Osteocyte (in vitro differentiated cells): Measurements from ENCODE around the gene VEPH1. TPM values are rescaled to one million over a fixed set of nuclear protein-coding genes. Genes with fewer than 3 reads are reported as not detected.

Experiments
- DNase-seq: peaks from one replicate; pipeline ENCODE4 v3.0.0; 2021; ENCODE audit warnings: mixed read lengths; ENCODE audit not compliant: unreplicated experiment; ENCODE audit errors: extremely low spot score
- H3K27ac Mint-ChIP-seq: one replicate; pipeline ENCODE4 v1.8.0; 2021; ENCODE audit warnings: mild to moderate bottlenecking, mixed read lengths; ENCODE audit not compliant: unreplicated experiment
- H3K27me3 Mint-ChIP-seq: one replicate; pipeline ENCODE4 v1.8.0; 2021; ENCODE audit warnings: mixed read lengths; ENCODE audit not compliant: unreplicated experiment
- H3K36me3 Mint-ChIP-seq: one replicate; pipeline ENCODE4 v1.8.0; 2021; ENCODE audit warnings: mixed read lengths; ENCODE audit not compliant: unreplicated experiment
- H3K4me1 Mint-ChIP-seq: one replicate; pipeline ENCODE4 v1.8.0; 2021; ENCODE audit warnings: mixed read lengths; ENCODE audit not compliant: unreplicated experiment
- H3K4me3 Mint-ChIP-seq: one replicate; pipeline ENCODE4 v1.8.0; 2021; ENCODE audit warnings: mild to moderate bottlenecking, moderate library complexity, mixed read lengths; ENCODE audit not compliant: unreplicated experiment
- H3K9me3 Mint-ChIP-seq: one replicate; pipeline ENCODE4 v1.8.0; 2021; ENCODE audit warnings: mixed read lengths; ENCODE audit not compliant: unreplicated experiment
- total RNA-seq: library from RNA; stranded (reverse); gene quantifications from 2 replicates; pipeline ENCODE4 v1.2.1, GENCODE V29; 2021
- TF ChIP-seq, protein P1 (sequence below): fragments of 200-600 bp; sonication (generic); IDR thresholded peaks from 2 replicates; pipeline ENCODE4 v1.5.0; 2021; ENCODE audit warnings: antibody characterized with exemption, mild to moderate bottlenecking, moderate library complexity

VEPH1 gene
- total RNA-seq, 1 donor from 2014 or later = 0.46 TPM

- Mint-ChIP-seq H3K27ac (no peak overlapping the region), H3K4me3 (no peak overlapping the region), H3K4me1 (peaks cover 13% of the 10 kb centered on the region), H3K27me3 (no peaks in the 10 kb centered on the region), H3K36me3 (peaks cover 2% of the 10 kb centered on the region), H3K9me3 (peaks cover 4% of the 10 kb centered on the region)
- TF ChIP-seq, protein P1, sequence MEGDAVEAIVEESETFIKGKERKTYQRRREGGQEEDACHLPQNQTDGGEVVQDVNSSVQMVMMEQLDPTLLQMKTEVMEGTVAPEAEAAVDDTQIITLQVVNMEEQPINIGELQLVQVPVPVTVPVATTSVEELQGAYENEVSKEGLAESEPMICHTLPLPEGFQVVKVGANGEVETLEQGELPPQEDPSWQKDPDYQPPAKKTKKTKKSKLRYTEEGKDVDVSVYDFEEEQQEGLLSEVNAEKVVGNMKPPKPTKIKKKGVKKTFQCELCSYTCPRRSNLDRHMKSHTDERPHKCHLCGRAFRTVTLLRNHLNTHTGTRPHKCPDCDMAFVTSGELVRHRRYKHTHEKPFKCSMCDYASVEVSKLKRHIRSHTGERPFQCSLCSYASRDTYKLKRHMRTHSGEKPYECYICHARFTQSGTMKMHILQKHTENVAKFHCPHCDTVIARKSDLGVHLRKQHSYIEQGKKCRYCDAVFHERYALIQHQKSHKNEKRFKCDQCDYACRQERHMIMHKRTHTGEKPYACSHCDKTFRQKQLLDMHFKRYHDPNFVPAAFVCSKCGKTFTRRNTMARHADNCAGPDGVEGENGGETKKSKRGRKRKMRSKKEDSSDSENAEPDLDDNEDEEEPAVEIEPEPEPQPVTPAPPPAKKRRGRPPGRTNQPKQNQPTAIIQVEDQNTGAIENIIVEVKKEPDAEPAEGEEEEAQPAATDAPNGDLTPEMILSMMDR = no peak
- DNase-seq = no peak
Measured at GRCh38 chr3:157420606-157421130, 82.5 kb downstream of the VEPH1 start.

GRCh38 chr3:157418104-157418503 is 85.1 kb downstream of the VEPH1 start:
- H3K4me3 Mint-ChIP-seq = no peak overlapping the region
- H3K27me3 Mint-ChIP-seq = no peaks in the 10 kb centered on the region
- DNase-seq = no peak
- no peaks in the 10 kb centered on the region for H3K36me3 Mint-ChIP-seq
- H3K9me3 Mint-ChIP-seq = no peaks in the 10 kb centered on the region
- TF ChIP-seq, protein P1 = no peak
- no peak overlapping the region for H3K27ac Mint-ChIP-seq
- H3K4me1 Mint-ChIP-seq = peaks cover 9% of the 10 kb centered on the region

DNA sequence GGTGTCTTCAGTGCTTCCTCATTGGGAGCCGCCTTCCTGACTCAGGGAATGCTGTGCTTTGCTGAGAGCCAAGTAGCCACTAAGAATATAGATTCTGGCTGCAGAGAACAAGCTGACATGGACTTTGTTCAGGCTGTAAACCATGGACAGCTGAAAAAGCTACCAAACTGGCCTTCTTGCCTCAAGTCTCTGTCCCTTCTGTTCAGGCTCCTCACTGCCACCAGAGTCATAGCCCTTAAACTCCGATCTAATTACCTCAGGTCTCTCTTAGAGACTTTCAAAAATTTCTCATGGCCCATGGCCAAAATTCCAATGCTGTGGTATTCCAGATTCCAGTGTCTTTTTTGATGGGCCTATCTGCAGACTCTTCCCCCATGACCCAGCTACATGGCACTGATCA is 86.0 kb downstream of the VEPH1 start:
- Mint-ChIP-seq H3K9me3 (no peaks in the 10 kb centered on the region), H3K27me3 (no peaks in the 10 kb centered on the region), H3K4me1 (peaks cover 9% of the 10 kb centered on the region), H3K36me3 (no peaks in the 10 kb centered on the region), H3K4me3 (no peak overlapping the region), H3K27ac (no peak overlapping the region)
- TF ChIP-seq, protein P1 = no peak
- no peak for DNase-seq

GRCh38 chr3:157416347-157417087 is 86.7 kb downstream of the VEPH1 start:
- Mint-ChIP-seq H3K4me1 (peaks cover 9% of the 10 kb centered on the region), H3K9me3 (no peaks in the 10 kb centered on the region), H3K27ac (no peak overlapping the region), H3K36me3 (no peaks in the 10 kb centered on the region), H3K27me3 (no peaks in the 10 kb centered on the region), H3K4me3 (no peak overlapping the region)
- no peak for DNase-seq
- TF ChIP-seq, protein P1 = no peak

DNA sequence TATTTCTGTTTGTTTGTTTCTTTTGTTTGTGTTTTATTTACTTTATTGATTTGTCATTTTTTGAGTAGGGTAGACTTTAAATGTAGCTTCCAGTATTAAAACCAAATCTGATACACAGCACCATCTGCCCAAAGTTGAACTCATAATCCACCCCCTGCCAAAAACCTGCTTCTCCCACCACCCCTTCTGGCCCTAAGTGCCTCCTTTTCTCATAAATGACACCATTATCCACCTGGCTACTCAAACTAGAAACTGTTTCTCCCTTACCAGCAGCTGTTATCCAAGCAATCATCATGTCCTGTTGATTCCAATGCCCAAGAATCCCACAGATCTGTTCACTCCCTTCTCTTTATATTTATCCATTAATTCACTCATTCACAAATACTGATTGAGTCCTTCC is 88.4 kb downstream of the VEPH1 start:
- H3K4me3 Mint-ChIP-seq = no peak overlapping the region
- TF ChIP-seq, protein P1 = no peak
- peaks cover 9% of the 10 kb centered on the region for H3K4me1 Mint-ChIP-seq
- no peaks in the 10 kb centered on the region for H3K9me3 Mint-ChIP-seq
- no peak overlapping the region for H3K27ac Mint-ChIP-seq
- no peak for DNase-seq
- no peaks in the 10 kb centered on the region for H3K36me3 Mint-ChIP-seq
- no peaks in the 10 kb centered on the region for H3K27me3 Mint-ChIP-seq
